Measurements from ENCODE around the gene C3orf18.

The C3orf18 gene

DNA sequence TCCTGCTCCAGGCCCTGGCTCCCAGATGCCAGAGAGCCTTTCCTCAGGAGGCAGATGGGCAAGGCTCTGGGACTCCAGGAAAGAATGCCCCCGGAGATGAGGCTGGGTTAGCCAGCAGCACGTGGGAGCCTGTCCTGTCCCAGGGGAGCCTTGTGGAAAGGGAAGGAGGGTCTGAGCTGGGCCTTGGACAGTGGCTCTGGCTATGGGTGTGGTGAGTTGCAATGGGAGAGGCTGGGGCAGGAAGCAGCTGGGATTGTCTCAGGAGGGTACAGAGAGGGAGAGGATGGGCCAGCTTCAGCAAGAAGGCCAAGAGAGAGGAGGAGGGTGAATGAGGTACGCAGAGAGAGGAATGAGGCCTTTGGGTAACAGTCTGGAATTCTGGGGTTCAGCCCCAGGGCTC lies 46.7 kb downstream of the C3orf18 start:
- TF ChIP-seq GATA3 (IDR thresholded peaks at IDR 0.05; ENCODE audit: low read depth, low read length) (no peak), GATA2 (IDR thresholded peaks at IDR 0.05; ENCODE audit: low read depth, low read length) (no peak)

GRCh38 chr3:50519471-50520089 lies 48.0 kb downstream of the C3orf18 start:
- TF ChIP-seq GATA3 (IDR thresholded peaks at IDR 0.05; ENCODE audit: low read depth, low read length) = no peak

DNA sequence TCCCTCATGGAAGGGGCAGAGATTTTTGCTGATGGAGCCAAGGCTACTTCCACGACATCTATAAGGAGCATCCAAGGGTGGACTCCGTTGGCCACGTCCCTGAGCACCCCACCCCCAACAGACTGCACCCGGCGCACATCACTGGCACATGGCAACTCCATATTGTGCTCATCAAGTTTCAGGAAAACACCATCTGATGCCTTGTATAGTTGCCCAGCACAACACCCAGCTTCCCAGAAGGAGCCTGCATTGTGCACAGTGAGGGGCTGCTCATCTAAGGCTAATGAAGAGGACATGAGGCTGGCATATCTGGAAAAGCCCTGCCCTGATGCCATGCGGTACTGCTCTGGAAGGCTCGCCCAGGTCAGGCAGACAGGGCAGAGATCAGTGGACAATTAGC lies 49.1 kb downstream of the C3orf18 start:
- TF ChIP-seq GATA3 (IDR thresholded peaks at IDR 0.05; ENCODE audit: low read depth, low read length) (no peak), GATA2 (IDR thresholded peaks at IDR 0.05; ENCODE audit: low read depth, low read length) (no peak)

GRCh38 chr3:50517721-50518206 lies 49.8 kb downstream of the C3orf18 start:
- no peak for TF ChIP-seq GATA3 (IDR thresholded peaks at IDR 0.05; ENCODE audit: low read depth, low read length)
- TF ChIP-seq GATA2 (IDR thresholded peaks at IDR 0.05; ENCODE audit: low read depth, low read length) = no peak

DNA sequence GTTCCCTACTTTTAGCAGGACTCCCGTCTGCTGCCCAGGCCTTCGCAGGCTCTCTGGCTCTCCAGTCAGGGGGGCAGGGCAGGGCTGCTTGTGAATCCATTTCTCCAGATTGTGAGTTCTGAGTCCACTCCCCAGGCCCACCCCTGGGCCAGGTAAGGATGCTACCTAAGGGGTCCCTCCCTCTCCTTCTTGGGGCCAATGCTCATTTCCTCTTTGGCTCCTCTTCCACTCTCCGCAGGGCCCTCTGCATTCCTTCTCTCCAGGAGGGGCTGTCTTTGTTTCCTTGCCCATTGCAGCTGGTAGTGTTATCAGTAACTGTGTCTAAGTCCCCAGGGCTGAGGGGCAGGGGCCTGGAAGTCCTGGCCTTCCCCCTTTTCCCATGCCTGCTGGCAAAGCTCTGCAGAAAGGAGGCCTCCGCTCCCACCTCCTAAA lies 51.1 kb downstream of the C3orf18 start:
- TF ChIP-seq GATA2 (IDR thresholded peaks at IDR 0.05; ENCODE audit: low read depth, low read length) (peak; percentile 85), GATA3 (IDR thresholded peaks at IDR 0.05; ENCODE audit: low read depth, low read length) (no peak)

DNA sequence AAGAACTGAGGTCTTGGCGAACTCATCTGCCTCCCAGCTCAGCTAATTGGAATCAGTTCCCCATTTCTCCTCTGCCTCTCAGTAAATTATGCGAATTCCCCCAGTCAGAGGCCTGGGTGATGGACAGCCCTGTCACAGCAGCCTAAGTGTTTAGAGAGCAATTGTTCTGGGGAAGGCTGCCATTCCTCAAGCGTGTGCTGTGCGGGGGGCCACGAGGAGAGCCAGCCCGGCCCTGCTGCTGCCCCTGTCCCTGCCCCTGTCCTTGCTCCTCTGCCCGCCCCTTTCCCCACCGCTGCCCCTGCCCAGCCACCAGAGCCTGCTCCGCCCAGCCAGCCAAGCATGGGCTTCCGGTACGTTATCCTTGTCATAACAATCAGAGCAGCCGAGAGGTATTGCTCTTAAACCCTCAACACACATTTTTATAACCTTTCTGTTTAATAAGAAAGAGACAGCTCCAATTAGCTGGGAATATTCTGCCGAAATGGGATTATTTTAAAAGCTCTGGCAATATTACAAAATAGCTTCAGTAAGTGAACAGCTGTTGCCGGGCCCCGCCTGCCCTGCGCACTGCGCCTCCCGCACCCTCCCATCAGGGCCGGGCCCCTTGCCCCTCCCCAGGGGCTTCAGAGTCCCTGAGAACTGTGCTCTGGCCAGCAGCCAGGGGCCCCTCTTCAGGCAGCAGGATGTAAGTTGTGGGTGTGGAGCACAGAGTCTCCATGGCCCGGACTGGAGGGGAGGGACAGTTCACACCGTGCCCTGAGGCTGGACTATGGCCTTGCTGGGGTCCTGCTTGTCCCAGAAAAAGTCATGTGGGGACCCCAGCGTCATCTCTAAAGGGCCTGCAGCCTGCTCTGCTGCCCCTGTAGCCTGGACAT lies 51.7 kb downstream of the C3orf18 start:
- no peak for TF ChIP-seq GATA3 (IDR thresholded peaks at IDR 0.05; ENCODE audit: low read depth, low read length)
- TF ChIP-seq GATA2 (IDR thresholded peaks at IDR 0.05; ENCODE audit: low read depth, low read length) = no peak

DNA sequence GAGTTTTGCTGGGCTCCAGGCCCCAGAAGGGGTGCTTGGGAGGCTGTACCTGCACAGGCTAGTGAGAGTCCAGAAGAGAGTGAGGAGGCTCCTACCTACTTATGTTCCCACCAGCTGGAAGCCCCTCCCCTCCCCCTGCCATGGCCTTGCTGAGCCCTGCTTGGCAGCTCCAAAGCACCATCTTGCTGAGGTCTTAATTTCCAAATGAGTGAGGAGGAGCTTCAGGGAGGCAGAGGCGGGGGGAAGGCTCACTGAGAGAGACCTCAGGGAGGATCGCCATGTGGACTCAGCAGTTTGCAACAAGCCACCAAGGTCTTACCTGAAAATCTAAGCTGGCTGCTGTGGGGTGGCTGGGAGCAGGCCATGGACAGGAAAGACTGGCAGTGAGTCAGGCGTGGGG lies 55.4 kb downstream of the C3orf18 start:
- TF ChIP-seq GATA2 (IDR thresholded peaks at IDR 0.05; ENCODE audit: low read depth, low read length) = no peak
- TF ChIP-seq GATA3 (IDR thresholded peaks at IDR 0.05; ENCODE audit: low read depth, low read length) = no peak

GRCh38 chr3:50510325-50510724 lies 57.2 kb downstream of the C3orf18 start:
- no peak for TF ChIP-seq GATA2 (IDR thresholded peaks at IDR 0.05; ENCODE audit: low read depth, low read length)
- no peak for TF ChIP-seq GATA3 (IDR thresholded peaks at IDR 0.05; ENCODE audit: low read depth, low read length)

DNA sequence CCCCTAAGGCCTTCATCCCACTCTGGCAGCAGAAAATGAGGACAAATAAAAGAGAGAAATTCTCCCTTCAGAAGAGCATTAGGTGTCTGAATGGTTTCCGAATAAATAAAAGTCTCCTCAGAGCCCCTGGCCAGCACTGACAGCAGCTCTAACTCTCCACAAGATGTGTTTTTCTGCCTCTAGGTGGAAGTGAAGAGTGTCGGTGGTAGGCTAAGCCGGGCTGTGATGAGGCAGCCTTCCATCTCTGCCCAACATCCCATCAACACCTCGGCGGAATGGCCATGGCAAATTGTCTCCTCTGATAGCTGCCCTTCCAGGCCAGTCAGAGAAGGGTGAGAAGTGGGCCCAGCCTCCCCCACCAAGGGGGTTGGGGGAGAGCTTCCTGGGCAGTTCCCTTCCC lies 57.8 kb downstream of the C3orf18 start:
- TF ChIP-seq GATA2 (IDR thresholded peaks at IDR 0.05; ENCODE audit: low read depth, low read length) (no peak), GATA3 (IDR thresholded peaks at IDR 0.05; ENCODE audit: low read depth, low read length) (no peak)

- TF ChIP-seq GATA3 (IDR thresholded peaks at IDR 0.05; ENCODE audit: low read depth, low read length) (no peak), GATA2 (IDR thresholded peaks at IDR 0.05; ENCODE audit: low read depth, low read length) (no peak)
These were observed 58.7 kb downstream of the C3orf18 start for GRCh38 chr3:50508821-50509220.
